ENCODE data around the gene INTS3. TPM values are rescaled to one million over a fixed set of nuclear protein-coding genes. Genes with fewer than 3 reads are reported as not detected.

The INTS3 gene
- total and polyA plus RNA-seq, 8 donors = 11.0 to 48.2 (median 34.8) TPM

DNA sequence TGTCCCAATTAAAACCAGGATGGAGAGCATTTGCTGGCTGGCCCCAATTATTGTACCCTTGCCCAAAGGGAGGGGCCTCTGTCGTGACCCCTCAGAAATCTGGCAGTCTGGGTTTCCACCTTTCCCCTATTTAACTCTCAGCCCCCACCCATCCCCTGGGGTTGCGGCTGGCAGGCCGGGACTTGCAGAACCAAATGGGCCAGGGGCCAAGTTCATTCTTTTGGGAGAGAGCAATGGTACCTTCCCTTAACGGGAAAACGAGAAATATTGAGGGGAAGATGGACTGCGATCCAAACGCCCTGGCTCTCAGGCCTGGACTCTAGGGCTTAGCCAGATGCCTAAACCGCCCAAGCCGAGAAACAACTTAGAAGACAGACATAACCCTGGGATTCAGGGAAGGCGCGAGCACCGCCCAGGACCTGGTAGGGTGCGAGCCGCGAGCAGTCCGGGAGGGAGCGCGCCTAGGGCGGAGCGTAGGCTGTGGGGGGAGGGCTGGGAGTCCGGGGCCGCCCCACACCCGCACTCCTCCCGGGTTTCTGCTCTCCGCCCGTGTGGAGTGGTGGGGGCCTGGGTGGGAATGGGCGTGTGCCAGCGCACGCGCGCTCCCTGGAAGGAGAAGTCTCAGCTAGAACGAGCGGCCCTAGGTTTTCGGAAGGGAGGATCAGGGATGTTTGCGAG lies 47.1 kb downstream of the INTS3 start, which contains the start of gene SLC27A3:
Gene SLC27A3, plus strand, starts transcription at position 628 of the 678 bp plus-strand sequence. CDS start 91 bp downstream, outside the sequence.
- DNase-seq = peak; percentile 73 to 92
- intact Hi-C loops (cut with DNase I; ENCODE audit: low total_unique reads) = no loop called here
- 2 to 6% (median 4%) methylated on average over 22 to 35 of the region's 35 CpGs for WGBS, 5 donors

DNA sequence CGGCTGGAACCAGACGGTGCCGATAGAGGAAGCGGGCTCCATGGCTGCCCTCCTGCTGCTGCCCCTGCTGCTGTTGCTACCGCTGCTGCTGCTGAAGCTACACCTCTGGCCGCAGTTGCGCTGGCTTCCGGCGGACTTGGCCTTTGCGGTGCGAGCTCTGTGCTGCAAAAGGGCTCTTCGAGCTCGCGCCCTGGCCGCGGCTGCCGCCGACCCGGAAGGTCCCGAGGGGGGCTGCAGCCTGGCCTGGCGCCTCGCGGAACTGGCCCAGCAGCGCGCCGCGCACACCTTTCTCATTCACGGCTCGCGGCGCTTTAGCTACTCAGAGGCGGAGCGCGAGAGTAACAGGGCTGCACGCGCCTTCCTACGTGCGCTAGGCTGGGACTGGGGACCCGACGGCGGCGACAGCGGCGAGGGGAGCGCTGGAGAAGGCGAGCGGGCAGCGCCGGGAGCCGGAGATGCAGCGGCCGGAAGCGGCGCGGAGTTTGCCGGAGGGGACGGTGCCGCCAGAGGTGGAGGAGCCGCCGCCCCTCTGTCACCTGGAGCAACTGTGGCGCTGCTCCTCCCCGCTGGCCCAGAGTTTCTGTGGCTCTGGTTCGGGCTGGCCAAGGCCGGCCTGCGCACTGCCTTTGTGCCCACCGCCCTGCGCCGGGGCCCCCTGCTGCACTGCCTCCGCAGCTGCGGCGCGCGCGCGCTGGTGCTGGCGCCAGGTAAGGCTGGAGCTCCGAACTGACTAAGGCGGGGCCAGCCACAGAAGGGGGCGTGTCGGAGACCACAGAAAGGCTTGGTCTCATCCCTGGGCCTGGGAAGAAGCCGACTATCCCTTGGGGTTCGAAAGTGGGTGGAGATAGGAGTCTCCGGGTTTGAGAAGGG lies 47.8 kb downstream of the INTS3 start:
- H3K27me3 ChIP-seq = no peaks in the 10 kb centered on the region

More for the DNA sequence above, 47.1 kb downstream of the INTS3 start, which contains the start of gene SLC27A3:
- Histone ChIP-seq H3K27me3 (no peaks in the 10 kb centered on the region), H3K9me3 (no peaks in the 10 kb centered on the region), H3K36me3 (peaks cover 21 to 52% (median 46%) of the 10 kb centered on the region in 4 donors), H3K4me3 (peak within 1 kb of the TSS; percentile 68 to 88 (median 75)), H3K27ac (peak within 1 kb of the TSS; percentile 85 to 93 (median 89)), H3K4me1 (peaks cover 46 to 94% (median 80%) of the 10 kb centered on the region in 4 donors)
- TF ChIP-seq, protein P1, sequence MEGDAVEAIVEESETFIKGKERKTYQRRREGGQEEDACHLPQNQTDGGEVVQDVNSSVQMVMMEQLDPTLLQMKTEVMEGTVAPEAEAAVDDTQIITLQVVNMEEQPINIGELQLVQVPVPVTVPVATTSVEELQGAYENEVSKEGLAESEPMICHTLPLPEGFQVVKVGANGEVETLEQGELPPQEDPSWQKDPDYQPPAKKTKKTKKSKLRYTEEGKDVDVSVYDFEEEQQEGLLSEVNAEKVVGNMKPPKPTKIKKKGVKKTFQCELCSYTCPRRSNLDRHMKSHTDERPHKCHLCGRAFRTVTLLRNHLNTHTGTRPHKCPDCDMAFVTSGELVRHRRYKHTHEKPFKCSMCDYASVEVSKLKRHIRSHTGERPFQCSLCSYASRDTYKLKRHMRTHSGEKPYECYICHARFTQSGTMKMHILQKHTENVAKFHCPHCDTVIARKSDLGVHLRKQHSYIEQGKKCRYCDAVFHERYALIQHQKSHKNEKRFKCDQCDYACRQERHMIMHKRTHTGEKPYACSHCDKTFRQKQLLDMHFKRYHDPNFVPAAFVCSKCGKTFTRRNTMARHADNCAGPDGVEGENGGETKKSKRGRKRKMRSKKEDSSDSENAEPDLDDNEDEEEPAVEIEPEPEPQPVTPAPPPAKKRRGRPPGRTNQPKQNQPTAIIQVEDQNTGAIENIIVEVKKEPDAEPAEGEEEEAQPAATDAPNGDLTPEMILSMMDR (IDR thresholded peaks at IDR 0.05) = no peak
- peak in 1 of 3 donors; percentile 9 for TF ChIP-seq POLR2AphosphoS5 (IDR thresholded peaks at IDR 0.05)

DNA sequence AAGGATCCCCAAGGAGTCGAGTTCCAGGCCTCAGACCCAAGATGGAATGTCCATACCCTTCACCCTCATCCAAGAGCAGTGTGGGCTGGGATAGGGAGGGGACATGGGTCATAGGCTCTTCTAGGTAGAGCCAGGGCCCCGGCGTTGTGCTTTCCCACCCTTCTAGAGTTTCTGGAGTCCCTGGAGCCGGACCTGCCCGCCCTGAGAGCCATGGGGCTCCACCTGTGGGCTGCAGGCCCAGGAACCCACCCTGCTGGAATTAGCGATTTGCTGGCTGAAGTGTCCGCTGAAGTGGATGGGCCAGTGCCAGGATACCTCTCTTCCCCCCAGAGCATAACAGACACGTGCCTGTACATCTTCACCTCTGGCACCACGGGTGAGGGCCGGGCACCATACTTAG lies 48.5 kb downstream of the INTS3 start:
- 54 to 89% (median 64%) methylated on average over 5 to 10 of the region's 10 CpGs for WGBS, 5 donors
- intact Hi-C loops (cut with DNase I; ENCODE audit: low total_unique reads) = no loop called here
- no peak for DNase-seq
- Histone ChIP-seq H3K27ac (peak overlapping the region in 4 of 5 donors; percentile 88 to 93 (median 90)), H3K9me3 (no peaks in the 10 kb centered on the region), H3K27me3 (no peaks in the 10 kb centered on the region), H3K36me3 (peaks cover 10 to 43% (median 34%) of the 10 kb centered on the region in 4 donors), H3K4me1 (peaks cover 47 to 94% (median 86%) of the 10 kb centered on the region in 4 donors), H3K4me3 (peak overlapping the region; percentile 68 to 88 (median 75))
- no peak for TF ChIP-seq POLR2A (IDR thresholded peaks at IDR 0.05)
- TF ChIP-seq POLR2AphosphoS5 (IDR thresholded peaks at IDR 0.05) = no peak
- TF ChIP-seq EP300 (IDR thresholded peaks at IDR 0.05) = no peak
- TF ChIP-seq, protein P1 (IDR thresholded peaks at IDR 0.05) = no peak

More for the DNA sequence above, 47.8 kb downstream of the INTS3 start:
- peak; percentile 77 to 93 for DNase-seq
- Histone ChIP-seq H3K36me3 (peaks cover 14 to 49% (median 40%) of the 10 kb centered on the region in 4 donors), H3K4me1 (peaks cover 44 to 94% (median 84%) of the 10 kb centered on the region in 4 donors), H3K27ac (peak overlapping the region; percentile 85 to 93 (median 89)), H3K9me3 (no peaks in the 10 kb centered on the region), H3K4me3 (peak overlapping the region; percentile 68 to 88 (median 75))
- WGBS, 5 donors = 0% methylated on average over 9 to 83 of the region's 83 CpGs
- TF ChIP-seq EP300 (IDR thresholded peaks at IDR 0.05) (no peak), POLR2A (IDR thresholded peaks at IDR 0.05) (no peak), POLR2AphosphoS5 (IDR thresholded peaks at IDR 0.05) (peak in 2 of 3 donors; percentile 65 to 81)
- TF ChIP-seq, protein P1 (IDR thresholded peaks at IDR 0.05) = no peak
- intact Hi-C loops (cut with DNase I; ENCODE audit: low total_unique reads) = no loop called here

DNA sequence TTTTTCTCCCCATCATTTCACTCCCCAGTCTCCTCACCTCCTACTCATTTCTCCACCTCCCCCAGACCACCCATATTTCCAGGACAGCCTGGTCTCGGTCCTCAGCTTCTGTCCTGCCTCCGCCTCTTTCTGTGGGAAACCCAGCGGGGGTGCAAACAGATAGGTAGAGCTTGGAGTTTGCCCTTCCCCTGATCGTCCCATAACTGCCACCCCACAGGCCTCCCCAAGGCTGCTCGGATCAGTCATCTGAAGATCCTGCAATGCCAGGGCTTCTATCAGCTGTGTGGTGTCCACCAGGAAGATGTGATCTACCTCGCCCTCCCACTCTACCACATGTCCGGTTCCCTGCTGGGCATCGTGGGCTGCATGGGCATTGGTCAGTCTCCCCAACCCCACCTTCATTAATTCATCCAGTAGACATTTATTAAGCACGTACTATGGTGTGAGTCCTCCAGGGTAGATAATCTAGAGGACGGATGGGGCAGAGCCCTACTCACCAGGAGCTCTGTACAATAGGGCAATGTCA lies 49.1 kb downstream of the INTS3 start:
- no peak for TF ChIP-seq POLR2AphosphoS5 (IDR thresholded peaks at IDR 0.05)
- TF ChIP-seq, protein P1 (IDR thresholded peaks at IDR 0.05) = no peak
- TF ChIP-seq EP300 (IDR thresholded peaks at IDR 0.05) = no peak
- TF ChIP-seq POLR2A (IDR thresholded peaks at IDR 0.05) = no peak
- H3K4me3 ChIP-seq = peak overlapping the region; percentile 68 to 88 (median 75)
- no peaks in the 10 kb centered on the region for H3K9me3 ChIP-seq
- peaks cover 10 to 37% (median 28%) of the 10 kb centered on the region in 4 donors for H3K36me3 ChIP-seq
- peak overlapping the region in 4 of 5 donors; percentile 88 to 93 (median 90) for H3K27ac ChIP-seq
- intact Hi-C loops (cut with DNase I; ENCODE audit: low total_unique reads) = no loop called here
- DNase-seq = no peak
- WGBS, 5 donors = 83 to 92% (median 89%) methylated on average over 9 to 10 of the region's 10 CpGs
- H3K4me1 ChIP-seq = peaks cover 47 to 91% (median 84%) of the 10 kb centered on the region in 4 donors
- no peaks in the 10 kb centered on the region for H3K27me3 ChIP-seq

Data from stomach (tissue), 9 donors.